ENCODE data around the gene SLC6A17. TPM values are rescaled to one million over a fixed set of nuclear protein-coding genes. Genes with fewer than 3 reads are reported as not detected.

Gene SLC6A17
- total and polyA plus RNA-seq, 9 donors: 0.03 to 0.15 (median 0.05) TPM; not detected in 3

GRCh38 chr1:110120960-110121561 is 29.2 kb upstream of the SLC6A17 start:
- Histone ChIP-seq H3K27ac (no peak overlapping the region), H3K4me1 (ENCODE audit: insufficient read depth) (no peaks in the 10 kb centered on the region), H3K9me3 (no peaks in the 10 kb centered on the region), H3K27me3 (no peaks in the 10 kb centered on the region), H3K36me3 (no peaks in the 10 kb centered on the region), H3K4me3 (no peak overlapping the region)
- intact Hi-C loops (cut with DNase I): no loop called here
- 23 to 25% (median 24%) methylated on average over 12 of the region's 12 CpGs for WGBS, 3 donors
- no peak for DNase-seq
- no peak for TF ChIP-seq CTCF (IDR thresholded peaks at IDR 0.05)
- TF ChIP-seq EP300 (IDR thresholded peaks at IDR 0.05): no peak
- TF ChIP-seq POLR2A (IDR thresholded peaks at IDR 0.05): no peak

GRCh38 chr1:110123224-110123623 is 27.1 kb upstream of the SLC6A17 start:
- no peak overlapping the region for H3K27ac ChIP-seq
- WGBS, 3 donors: 67 to 74% (median 74%) methylated on average over 3 of the region's 3 CpGs
- H3K9me3 ChIP-seq: no peaks in the 10 kb centered on the region
- no peaks in the 10 kb centered on the region for H3K27me3 ChIP-seq
- H3K4me1 ChIP-seq (ENCODE audit: insufficient read depth): no peaks in the 10 kb centered on the region
- H3K4me3 ChIP-seq: no peak overlapping the region
- no peak for TF ChIP-seq EP300 (IDR thresholded peaks at IDR 0.05)
- no peak for TF ChIP-seq CTCF (IDR thresholded peaks at IDR 0.05)
- TF ChIP-seq POLR2A (IDR thresholded peaks at IDR 0.05): no peak
- intact Hi-C loops (cut with DNase I): no loop called here
- no peak for DNase-seq
- H3K36me3 ChIP-seq: no peaks in the 10 kb centered on the region

- Histone ChIP-seq H3K27me3 (no peaks in the 10 kb centered on the region), H3K4me3 (no peak overlapping the region), H3K36me3 (no peaks in the 10 kb centered on the region), H3K9me3 (no peaks in the 10 kb centered on the region), H3K4me1 (ENCODE audit: insufficient read depth) (peaks cover 2% of the 10 kb centered on the region), H3K27ac (no peak overlapping the region)
- intact Hi-C loops (cut with DNase I): no loop called here
- 94 to 98% (median 94%) methylated on average over 4 of the region's 4 CpGs for WGBS, 3 donors
- DNase-seq: no peak
- TF ChIP-seq EP300 (IDR thresholded peaks at IDR 0.05): no peak
Measured at GRCh38 chr1:110125810-110126209, 24.5 kb upstream of the SLC6A17 start.

- no peak for TF ChIP-seq POLR2A (IDR thresholded peaks at IDR 0.05)
- no peak for TF ChIP-seq EP300 (IDR thresholded peaks at IDR 0.05)
- TF ChIP-seq CTCF (IDR thresholded peaks at IDR 0.05): no peak
- Histone ChIP-seq H3K36me3 (no peaks in the 10 kb centered on the region), H3K27me3 (no peaks in the 10 kb centered on the region), H3K4me1 (ENCODE audit: insufficient read depth) (peaks cover 2% of the 10 kb centered on the region), H3K27ac (no peak overlapping the region), H3K9me3 (no peaks in the 10 kb centered on the region), H3K4me3 (no peak overlapping the region)
- intact Hi-C loops (cut with DNase I): no loop called here
- 2 to 3% (median 2%) methylated on average over 26 to 31 of the region's 31 CpGs for WGBS, 3 donors
- DNase-seq: no peak
Measured at GRCh38 chr1:110130113-110130591, 20.1 kb upstream of the SLC6A17 start.

GRCh38 chr1:110130989-110131388 is 19.3 kb upstream of the SLC6A17 start:
- Histone ChIP-seq H3K36me3 (no peaks in the 10 kb centered on the region), H3K27me3 (no peaks in the 10 kb centered on the region), H3K4me3 (no peak overlapping the region), H3K27ac (no peak overlapping the region), H3K4me1 (ENCODE audit: insufficient read depth) (peaks cover 2% of the 10 kb centered on the region), H3K9me3 (no peaks in the 10 kb centered on the region)
- intact Hi-C loops (cut with DNase I): no loop called here
- TF ChIP-seq POLR2A (IDR thresholded peaks at IDR 0.05) (no peak), CTCF (IDR thresholded peaks at IDR 0.05) (no peak), EP300 (IDR thresholded peaks at IDR 0.05) (no peak)
- DNase-seq: no peak
- 67 to 76% (median 68%) methylated on average over 7 of the region's 7 CpGs for WGBS, 3 donors
